ENCODE measurements around the gene BSN.

The BSN gene

GRCh38 chr3:49601358-49602048 is 47.2 kb downstream of the BSN start:
- no peak for DNase-seq

- no peak for DNase-seq
These were observed 47.8 kb downstream of the BSN start for GRCh38 chr3:49602049-49602554.

- DNase-seq, result peak; percentile 51
These were observed 48.7 kb downstream of the BSN start for GRCh38 chr3:49602877-49603411.

DNA sequence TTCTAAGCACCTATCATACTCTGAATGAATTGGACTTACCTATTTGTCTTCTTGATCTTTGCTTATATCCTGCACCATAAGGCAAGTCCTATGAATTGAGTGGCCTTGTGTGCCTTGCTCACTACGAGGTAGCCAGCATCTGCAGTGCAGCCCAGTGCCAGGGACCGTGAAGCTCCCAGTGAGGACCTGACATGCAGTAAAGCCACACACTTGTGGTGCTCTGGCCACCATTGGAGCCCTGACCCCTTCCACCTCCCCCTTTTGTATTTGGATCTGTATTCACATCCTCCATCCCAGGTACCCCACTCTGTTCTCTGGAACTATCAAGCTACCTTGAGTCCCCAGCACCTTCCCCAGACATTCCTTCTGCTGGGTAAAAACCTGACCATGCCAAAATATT is 52.1 kb downstream of the BSN start:
- no peak for DNase-seq

DNA sequence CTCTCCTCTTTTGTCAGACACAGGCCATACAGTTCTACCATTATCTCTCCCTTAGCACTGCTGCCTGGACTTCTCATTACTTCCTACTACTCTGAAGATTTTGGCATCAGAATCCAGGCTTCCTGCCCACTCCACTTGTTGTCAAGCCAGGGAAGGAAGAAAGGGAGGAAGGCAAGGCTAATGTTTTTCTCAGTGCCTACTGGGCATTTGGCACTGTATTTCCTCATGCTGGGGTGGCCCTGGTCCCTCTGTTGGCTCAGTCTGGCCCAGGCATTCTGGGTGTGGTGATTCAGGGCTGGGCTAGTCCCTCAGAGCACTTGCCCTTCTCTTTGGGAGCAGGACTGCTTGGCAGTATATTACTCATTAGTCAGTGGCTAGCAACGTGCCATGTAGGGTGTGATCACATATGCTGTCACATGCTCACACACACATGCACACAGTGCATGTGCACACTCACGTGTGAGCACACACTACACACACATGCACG is 52.9 kb downstream of the BSN start:
- no peak for DNase-seq

GRCh38 chr3:49607796-49608195 is 53.5 kb downstream of the BSN start:
- no peak for DNase-seq

- DNase-seq, result no peak
These were observed 55.0 kb downstream of the BSN start for GRCh38 chr3:49609314-49609713.

GRCh38 chr3:49609815-49610214 is 55.5 kb downstream of the BSN start:
- DNase-seq, result no peak

DNA sequence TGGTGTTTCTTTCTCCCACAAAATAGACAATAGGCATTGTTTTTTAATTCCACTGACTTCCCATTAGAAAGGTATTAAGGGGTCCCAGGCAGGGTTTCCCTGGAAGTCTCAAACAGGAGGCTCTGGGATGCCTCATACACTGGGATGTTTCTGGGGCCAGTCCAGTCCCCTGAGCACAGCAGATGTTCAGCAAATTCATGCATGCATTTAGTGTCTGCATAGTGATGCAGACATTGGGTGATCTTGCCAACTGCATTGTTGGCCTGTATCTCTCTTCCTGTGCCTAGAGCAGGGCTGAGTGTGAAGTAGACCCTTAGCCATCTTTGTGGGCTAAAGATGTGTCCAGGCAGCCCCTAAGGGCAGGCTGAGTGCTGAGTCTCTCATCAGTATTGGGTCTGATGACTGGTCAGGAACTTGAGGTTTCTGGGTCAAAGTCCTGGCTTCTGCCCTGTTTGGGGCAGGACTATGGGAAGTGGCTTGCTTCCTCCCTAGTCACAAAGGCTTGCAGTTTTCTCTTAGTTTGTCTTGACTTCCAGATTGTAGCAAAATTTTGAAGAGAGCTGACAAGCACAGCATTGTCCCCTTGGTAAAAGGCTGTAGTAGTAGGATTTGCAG is 56.5 kb downstream of the BSN start:
- DNase-seq, result no peak

DNA sequence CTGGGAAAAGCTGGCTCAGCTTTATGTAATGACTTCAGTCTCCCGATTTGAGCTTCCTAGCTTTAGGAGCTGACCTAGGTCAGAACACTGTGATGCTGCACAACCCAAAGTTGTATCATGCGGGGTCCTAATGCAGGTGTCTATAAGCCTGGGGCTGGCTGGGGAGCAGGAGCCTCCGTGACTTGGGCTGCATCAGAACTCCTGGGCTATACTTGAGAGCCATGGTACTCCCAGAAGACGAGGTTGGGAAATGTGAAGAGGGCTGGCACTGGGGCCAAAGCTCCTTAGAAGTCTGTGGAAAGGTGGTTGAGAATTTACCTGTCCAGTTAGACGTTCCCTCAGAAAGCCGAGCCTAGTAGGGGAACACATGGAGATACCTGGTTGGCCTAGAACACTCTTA is 57.0 kb downstream of the BSN start:
- DNase-seq, result no peak

DNA sequence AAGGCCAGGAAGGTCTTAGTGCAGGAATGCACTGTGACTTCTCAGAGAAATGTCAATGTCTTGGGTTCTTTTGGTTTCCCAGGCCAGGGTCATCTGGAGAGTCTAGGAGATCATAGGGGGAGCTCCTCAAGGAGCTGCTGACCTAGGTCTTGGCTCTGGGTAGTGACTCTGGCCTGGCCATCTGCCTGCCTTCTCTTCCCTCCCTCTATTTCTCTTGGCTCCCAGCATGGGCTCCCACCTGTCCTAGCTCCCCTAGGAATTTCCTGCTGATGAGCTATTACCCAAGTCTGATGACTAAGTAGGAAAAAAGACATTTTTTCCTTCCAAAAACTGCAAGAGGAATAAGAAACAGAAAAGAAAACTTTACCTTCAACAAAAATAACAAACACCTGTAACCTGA is 57.4 kb downstream of the BSN start:
- no peak for DNase-seq

- no peak for DNase-seq
These were observed 60.7 kb downstream of the BSN start for GRCh38 chr3:49614936-49615335.

DNA sequence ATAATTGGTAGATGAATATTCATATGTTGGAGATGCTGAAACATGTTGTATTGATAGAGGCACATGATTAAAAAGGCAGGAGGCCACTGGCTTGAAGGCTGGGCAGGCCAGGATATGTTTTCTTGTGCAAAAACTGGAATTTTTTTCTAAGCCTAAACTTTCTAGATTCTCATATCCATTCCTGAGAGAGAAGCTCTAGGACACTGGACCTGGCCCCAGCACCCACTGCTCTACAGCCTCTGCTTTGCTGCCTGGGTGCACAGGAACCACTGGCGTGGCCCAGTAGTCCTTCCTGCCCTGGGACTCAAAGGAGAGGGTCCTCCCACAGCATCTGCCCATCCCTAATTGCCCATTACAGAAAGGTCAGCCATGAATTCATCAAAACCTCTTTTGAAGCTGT is 61.8 kb downstream of the BSN start:
- DNase-seq, result no peak

DNA sequence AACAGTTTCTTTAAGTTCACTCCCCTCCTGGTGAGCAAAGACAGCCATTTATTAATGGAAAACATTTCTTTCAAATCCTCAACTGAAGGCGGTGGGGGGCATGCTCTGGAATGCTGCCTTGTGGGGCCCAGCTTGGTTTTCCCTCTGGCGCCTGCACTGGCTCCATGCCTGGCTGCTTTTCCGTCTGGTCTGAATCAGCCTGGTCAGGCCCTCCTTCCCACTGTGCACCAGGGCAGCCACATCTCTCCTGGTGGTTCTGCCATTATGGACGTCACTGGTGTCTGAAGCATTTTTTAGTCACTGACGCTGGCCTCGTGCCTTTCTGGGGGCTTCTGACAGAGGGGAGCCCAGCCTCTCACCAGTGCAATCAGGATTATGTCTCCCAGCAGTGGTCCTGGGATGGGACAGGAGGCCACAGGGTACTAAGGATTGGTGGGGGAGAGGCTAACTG is 62.2 kb downstream of the BSN start:
- no peak for DNase-seq

DNA sequence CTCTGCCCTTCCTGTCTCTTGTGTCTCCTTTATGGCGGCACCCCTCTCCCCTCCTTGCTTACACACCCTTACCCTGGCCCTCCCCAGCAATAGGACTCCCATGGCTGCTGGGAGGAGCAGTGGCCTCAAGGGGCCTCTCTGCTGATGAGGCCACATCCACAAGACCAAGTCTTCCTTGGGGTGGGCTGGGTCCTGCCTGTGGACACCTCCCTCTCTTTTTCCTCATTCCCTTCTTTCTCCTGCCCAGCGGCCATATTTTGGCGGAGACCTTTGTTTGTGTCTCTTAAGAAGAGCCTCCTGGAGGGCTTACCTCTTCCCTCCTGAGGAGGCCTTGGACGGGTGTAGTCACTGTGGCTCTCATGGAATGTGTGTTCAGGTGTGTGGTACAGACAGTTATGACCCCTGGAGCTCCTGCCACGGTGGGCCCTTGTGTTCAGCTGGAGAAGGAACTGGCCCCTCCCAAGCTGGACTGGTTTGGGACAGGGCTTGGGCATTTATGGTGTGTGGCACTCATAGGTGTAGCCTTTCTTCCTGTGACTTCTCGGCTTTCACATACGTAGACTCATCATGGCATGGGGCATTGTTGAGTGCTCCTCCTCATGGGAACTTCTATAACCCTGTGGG is 63.2 kb downstream of the BSN start:
- DNase-seq, result no peak

- no peak for DNase-seq
These were observed 64.1 kb downstream of the BSN start for GRCh38 chr3:49618412-49618811.

DNA sequence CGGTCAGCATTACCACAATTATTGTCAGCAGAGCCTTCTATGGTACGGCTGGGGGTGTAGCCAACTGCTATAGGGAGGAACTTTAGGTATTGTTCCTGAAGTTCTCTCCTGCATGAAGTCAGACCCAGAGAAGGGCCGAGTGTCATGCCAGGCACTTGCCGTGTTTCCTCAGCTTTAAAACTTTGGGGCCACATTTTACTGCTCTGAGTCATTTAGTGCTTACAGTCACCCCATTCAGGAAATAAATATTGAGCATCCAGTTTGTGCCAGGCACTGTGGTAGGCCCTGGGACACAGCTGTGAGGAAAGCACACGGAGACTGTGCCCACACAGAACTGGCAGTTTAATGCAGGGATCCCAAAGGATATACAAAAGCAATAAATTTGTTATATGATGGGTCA is 65.4 kb downstream of the BSN start:
- no peak for DNase-seq

- no peak for DNase-seq
These were observed 66.5 kb downstream of the BSN start for GRCh38 chr3:49620728-49621127.

GRCh38 chr3:49623071-49623470 is 68.8 kb downstream of the BSN start:
- DNase-seq, result no peak

DNA sequence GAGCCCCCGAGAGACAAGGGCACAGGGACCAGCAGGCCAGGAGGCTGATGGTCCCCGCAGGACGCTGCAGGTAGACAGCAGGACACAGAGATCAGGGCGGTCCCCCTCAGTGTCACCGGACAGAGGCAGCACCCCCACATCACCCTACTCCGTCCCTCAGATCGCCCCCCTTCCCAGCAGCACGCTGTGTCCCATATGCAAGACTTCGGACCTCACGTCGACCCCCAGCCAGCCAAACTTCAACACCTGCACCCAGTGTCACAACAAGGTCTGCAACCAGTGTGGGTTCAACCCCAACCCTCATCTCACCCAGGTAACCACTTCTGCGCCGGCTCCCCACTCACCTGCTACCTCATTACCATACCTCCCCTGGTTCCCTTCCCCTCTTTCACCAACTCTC is 70.8 kb downstream of the BSN start:
- DNase-seq, result no peak

- DNase-seq, result no peak
These were observed 71.9 kb downstream of the BSN start for GRCh38 chr3:49626101-49626581.

DNA sequence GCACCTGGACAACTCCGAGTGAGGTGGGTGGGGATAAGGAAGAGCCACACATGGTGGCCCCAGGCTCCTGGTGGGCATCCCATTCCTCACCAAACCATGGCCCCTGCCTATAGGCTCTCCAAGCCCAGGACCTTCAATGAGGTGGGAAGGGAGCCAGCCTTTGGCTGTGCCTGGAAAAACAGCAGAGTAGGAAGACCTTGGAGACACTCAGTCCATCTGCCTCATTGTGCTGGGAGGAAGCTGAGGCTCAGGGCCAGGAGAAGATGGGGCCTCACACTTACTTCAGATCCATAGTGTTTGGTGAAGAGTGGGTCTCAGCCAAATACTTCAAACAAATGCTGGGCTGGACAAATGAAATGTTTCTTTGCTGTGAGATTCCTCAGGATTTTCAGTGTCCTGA is 72.5 kb downstream of the BSN start:
- DNase-seq, result no peak

- DNase-seq, result no peak
These were observed 73.4 kb downstream of the BSN start for GRCh38 chr3:49627634-49628033.

DNA sequence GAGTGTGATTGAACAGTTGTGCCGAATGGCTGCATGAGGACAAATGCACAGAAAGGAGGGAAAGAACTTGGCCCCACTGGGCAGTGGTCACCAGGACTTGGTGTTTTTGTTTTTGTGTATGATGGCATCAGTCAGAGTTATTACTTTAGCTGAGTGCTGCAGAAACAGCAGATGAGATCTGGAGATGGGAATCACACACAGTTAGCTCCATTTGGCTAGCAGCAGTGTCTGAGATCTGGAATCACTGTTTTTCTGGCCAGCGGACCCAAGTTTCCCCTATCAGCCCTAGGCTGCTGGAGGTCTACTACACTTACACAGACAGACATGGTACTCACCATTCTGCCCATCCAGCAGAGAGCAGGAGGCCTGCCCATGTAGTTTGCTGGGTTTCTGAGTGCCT is 74.0 kb downstream of the BSN start:
- DNase-seq, result no peak
